GM19372 (cell line): ENCODE results near the gene MDFI.

Experiments
- ATAC-seq: cut with Tn5 transposase; IDR thresholded peaks from one replicate; pipeline ENCODE4 v1.9.1; 2021; ENCODE audit warnings: mild to moderate bottlenecking, low read depth, moderate library complexity; ENCODE audit not compliant: unreplicated experiment

MDFI gene

DNA sequence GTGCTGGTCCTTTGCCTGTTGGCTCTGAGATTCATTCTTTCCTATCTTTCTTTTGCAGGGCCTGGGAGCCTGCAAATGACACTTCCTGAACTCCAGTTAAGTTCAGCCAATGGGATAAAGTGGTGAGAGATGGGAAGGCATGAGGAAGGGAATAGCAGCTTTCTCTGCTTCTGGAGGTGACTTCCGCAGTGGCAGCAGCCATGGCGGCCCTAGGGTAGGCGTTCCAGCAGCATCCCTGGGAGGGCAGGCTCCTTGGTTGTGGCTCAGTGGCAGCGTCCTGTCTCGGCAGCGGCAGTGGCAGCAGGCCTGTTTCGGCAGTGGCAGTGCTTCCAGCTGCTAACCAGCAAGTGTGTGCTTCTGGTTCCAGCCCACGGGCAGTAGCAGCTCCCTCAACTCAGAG, 7.3 kb upstream of the MDFI start:
- no peak for ATAC-seq

DNA sequence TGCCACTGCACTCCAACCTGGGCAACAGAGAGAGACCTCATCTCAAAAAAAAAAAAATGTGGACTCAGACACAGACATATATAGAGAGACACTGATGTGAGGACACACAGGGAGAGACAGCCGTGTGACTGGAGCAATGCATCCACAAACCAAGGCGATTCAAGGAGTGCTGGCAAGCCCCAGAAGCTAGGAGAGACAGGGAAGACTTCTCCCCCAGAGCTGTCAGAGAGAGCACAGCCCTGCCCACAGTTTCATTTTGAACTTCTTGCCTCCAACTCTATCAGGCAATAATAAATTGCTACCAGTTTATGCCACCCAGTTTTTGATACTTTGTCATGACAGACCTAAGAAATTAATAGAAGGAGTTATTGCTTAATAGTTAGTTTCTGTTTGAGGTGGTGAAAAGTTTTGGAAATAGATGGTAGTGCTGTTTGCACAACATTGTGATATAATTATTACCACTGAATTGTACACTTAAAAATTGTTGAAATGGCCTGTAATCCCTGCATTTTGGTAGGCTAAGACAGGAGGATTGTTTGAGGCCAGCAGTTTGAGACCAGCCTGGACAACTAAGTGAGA, 5.1 kb upstream of the MDFI start:
- no peak for ATAC-seq

DNA sequence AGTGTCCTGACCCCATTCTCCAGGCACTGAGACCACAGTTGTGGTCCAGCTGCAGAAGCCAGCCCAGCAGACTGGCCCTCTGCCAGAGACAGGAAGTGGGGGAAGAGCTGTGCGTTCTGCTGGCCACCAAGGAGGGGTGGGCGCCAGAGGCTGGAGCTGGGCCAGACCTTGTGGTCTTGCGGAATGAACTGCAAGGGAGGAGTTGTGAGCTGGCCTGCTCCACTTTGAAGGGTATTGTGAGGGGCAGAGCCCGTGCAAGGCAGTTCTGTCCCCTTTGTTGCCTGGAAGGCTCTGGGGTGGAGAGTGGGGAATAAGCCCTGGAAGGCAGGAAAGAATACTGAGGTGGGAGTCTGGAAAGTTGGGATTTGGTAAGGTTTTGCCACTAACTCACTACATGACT, 3.6 kb upstream of the MDFI start:
- no peak for ATAC-seq

DNA sequence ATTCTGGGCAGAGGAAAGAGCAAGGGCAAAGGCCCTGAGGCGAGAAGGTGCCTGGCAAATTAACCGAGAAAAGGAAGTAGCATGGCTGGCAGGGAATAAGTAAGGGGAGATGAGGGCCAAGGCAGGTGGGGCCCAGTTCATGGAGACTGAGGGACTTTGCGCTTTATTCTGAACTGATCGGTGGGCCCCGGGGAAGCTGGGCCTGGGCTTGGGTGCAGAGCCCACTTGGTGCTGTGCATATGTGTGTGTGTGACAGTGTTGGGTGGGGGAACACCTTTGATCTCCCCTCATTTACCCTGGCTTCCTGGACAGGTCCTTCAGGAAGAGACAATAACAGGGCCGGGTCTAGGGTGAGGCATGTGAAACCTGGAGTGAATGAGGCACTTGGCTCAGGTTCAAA, 2.9 kb upstream of the MDFI start:
- ATAC-seq: no peak

DNA sequence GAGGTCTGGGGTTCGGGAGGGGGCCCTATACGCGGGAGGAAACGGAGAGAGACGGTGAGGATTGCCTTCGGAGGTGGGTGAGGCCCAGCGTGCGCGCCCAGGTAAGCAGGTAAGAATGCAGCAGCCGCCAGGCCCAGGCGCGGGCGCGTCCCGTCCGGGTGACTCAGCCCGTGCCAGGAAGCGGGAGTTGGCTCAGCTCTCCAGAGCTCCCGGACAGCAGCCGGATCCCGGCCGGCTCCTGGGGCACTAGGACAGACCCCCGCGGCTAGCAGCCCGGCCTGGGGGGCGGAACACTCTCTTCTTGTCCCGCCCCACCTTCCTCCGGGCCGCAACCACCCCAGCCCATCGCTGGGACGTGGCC, 1.5 kb upstream of the MDFI start:
- no peak for ATAC-seq

DNA sequence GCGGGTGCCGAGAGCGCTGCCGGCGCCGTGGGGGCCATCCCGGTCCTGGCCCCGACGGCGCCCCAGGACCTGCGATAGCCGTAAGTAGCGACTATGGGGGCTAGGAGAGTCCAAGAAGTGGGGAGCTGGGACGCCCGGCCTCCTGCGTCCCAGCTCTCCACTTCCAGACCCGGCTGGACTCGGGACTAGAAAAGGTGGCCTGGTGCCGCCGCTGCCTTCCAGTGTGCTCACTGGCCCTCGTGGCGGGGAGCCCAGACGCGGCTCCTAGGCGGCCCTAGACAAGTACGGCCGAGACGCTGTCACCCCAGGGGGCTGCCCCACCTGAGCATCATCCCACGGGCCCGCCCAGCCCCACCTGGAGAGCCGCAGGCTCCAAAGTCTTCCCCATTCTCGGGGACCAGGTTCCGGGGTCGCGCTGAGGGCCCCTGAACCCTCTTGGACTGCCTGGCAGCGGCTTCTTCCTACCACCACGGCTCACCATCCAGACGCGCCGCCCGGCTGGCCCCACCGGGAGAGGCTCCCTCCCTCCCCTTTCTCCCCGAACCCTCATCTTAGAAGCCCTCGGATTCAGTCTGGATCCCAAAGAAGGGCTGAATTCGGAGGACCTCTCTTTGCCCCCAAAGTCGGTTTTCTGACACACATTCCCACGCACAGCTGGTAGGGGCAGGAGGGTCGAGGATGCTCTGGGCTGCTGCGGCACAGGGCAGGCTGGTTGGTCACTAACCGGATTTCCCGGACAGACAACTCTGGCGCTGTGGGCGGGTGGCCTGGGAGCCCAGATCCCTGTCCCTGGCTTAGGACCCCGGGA, 870 bp upstream of the MDFI start:
- no peak for ATAC-seq

DNA sequence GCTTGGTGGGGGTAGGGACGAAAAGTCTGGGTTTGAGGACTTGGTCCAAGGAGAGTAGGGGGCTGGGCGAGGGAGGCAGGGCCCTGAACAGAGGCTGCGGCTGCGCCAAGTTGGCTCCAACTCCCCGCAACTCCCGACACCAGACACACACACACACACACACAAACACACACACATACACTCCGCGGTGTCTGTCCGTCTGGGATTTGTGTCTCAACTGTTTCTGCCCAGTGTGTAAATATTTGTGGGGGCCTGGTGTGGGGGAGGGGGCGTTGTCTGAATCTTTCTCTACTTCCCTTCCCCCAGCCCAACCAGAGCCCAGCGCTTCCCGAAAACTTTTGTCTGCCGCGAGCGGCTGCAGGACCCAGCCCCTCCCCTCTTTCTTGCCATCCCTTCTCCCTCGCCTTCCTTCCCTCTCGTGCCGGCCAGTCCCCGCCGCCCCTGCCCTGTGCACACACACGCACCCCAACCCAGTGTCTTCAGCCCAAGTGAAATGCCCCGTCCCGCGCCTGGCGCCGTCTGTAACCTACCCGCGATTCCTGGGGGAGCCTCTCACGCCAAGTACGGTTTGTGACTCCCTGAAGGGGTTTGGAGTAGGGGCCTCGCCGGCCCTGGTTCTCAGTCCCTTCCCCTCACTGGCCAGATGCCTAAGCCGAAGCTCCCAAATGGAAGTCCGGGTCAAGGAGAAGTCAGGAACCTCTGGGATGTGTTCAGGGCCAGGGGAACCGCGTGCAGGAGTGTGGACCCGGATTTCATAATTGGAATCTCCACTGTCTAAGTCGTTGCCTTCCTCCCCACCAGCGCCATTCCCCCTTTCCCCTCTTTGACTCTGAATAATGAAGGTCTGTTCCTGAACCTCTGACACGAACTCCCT, 904 bp downstream of the MDFI start:
- ATAC-seq: no peak

DNA sequence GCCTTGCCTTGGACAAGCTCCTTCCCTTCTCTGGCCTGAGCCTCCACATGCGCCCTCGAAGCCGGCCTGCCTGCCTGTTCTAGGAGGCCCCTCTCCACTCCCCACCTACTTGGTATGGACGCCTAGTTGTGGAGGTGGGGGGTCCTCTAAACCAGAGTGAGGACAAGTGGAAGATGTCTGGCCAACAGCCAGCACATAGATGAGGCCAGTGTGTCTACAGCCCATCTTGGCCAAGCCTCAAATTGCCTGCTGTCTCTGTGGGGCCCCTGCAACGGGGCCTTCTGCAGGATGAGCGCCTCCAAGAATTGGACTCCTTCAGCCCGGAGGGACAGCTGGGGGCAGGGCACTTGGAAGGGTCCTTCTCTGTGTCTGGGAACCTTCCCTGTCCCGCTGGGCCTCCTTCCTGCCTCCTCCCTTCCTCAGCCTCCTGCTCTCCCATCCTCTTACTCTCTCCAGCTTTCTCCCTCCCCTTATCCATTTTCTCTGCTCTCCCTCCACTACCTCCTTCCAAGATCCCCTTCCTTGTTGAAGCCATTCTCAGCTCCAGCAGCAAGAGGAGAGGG, 1.6 kb downstream of the MDFI start:
- no peak for ATAC-seq

DNA sequence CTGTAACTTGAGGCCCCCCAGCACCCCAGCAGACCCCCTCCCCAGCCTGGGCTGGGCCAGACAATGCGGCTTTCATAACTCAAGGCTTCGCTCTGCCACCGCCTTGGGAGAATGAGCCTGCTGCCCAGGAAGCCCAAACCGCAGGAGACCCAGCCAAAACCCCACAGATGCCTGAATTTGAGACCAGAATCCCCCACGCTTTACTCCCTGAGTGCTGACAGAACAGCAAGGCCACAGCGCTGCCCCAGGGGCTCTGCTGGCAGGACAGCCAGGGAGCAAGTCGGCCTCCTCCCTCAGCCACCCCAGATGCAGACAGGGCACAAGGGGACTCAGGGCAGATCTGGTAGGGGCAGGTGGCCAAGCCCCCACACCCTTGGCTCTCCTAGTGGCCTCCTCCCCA, 2.2 kb downstream of the MDFI start:
- no peak for ATAC-seq

DNA sequence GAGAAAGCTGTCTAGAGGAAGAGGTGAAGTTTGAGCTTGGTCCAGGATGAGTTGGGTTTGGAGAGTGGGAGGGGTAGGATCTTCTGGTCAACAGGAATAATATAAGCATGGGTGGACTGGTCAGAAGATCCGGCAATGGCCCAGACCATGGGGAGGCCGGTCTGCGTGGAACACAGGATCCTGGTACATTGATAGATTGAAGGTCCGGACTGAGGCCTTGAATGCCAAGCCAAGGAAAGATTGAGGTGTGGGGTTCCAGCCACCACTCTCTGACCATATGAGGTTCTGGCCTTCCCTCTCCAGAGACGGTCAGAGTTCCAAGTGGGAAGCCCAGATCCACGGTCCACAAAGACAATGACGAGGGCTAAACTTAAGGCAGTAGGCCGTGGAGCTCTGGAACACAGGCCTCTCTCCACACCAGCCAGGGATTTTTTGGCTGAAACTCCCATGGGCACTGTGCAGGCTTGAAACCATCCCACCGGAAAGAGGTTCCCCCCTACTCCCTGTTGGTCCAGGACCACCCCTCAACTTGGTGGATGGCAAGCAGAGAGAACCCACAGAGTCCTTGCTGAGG, 3.2 kb downstream of the MDFI start:
- no peak for ATAC-seq

DNA sequence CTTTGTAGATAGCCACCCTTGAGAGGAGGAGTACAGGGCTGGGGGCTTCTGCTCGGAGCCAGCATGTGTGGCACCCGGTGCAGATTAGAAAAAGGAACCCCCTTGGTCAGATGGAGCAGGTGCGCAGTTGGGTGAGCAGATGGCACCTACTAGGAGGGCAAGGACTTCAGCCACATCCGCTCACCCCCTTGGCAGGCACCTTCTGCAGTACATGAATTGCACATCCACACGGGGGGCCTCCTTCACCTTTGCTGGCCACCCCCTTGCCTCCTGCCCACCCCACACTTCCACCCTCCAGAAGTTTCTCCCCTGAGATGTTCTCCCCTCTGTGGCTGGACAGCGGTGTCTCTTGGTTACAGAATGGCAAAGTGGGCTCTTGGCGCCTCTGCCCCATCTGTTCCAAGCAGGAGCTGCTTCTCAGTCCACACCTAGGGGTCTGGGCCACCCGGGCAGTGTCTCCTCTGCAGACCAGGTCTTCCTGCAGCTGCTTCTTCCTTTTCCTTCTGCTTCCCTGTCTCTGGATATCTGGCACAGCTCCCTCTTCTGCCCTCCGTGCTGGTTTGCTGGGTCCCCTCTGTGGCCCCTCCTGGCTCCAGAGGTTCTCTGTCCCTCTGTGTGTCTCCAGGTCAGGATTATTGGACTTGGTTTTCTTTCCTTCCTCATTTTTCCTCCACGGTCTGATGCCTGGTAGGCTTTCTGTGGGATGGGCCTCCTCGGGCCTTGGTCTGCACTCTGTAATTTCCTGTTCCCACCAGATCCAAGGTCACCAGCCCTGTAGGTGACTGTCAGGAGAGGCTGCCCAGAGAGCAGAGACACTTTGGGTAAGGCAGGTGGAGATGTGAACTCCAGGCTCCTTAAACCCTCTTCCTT, 4.1 kb downstream of the MDFI start:
- ATAC-seq: no peak

DNA sequence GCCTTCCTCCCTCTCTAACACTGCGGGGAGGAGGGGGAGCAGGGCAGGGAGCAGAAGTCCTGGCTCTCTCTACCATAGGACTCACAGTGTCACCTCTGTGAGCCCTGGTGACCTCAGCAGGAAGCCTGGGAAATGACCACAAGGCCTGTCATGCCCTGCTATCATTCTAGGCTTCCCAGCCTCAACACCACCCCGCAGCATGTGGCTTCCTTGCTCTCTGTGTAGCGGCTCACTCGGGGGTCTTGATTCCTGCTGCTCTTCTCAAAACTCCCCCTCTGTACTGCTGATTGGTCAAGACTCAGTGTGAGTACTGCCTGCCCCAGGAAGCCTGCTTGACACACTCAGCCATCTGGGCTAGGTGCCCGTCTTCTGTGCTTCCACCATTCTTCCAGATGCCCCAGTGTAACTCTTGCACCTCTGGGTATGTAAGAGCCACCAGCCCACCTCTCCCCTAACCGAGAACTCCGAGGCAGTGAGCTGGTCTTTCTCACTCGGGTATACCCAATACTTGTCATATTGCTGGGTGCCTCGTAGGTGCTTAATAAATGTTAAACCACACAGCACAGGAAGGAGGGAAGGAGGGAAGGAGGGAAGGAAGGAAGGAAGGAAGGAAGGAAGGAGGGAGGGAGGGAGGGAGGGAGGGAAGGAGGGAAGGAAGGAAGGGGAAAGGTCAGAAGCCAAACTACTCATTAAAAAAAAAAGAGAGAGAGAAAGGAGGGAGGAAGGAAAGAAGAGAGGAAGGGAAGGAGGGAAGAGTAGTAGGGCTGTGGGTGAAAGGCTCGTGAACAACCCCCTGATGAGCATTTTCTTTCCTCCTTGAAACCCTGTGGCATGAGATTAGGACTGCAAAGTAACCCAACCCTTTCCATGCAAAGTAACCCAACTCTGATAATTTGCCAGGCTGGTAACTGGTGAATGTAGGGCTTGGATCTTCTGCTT, 5.0 kb downstream of the MDFI start:
- no peak for ATAC-seq

DNA sequence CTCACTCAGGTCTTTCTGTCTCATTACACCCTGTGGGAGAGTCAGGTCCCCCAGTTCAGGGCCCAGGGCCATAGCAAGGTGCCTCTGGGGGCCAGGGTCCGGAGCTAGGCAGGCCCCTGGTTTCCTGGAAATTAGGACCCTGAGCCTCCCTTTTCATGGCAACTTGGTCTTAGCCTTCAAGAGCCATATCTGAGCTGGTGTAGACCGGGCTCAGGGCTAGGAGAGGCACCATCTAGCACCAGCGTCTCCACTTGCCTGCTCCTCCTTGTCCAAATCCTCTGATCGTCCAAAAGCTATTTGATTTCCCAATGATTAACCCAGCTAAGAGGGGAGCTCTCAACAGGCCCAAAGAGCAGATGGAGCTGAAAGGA, 5.6 kb downstream of the MDFI start:
- ATAC-seq: no peak

DNA sequence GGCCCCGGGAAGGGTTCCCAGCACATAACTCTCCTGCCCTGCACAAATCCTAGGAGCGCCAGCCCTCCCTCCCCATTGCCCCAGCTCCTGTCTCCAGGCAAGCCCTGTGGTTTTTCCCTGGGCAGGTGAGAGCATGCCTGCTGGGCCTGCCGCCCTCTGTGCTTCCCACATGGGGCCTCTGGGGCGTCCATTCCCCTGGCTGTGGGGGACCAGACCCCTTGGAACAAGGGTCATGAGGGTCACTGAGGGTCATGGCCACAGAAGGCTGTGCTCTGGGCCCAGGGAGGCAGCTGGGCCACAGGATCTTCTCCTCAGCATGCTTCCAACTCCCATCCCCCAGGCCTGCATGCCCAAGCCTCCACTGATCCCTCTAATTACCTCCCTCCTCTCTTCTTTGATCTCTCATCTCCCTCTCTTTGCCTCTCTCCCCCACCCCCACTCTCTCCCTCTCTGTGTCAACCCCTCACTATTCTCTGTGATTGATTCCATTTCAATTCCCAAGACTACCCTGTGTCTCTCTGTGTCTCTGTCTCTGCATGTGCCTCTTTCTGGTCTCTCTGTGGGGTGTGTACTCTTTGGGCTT, 6.1 kb downstream of the MDFI start:
- no peak for ATAC-seq

DNA sequence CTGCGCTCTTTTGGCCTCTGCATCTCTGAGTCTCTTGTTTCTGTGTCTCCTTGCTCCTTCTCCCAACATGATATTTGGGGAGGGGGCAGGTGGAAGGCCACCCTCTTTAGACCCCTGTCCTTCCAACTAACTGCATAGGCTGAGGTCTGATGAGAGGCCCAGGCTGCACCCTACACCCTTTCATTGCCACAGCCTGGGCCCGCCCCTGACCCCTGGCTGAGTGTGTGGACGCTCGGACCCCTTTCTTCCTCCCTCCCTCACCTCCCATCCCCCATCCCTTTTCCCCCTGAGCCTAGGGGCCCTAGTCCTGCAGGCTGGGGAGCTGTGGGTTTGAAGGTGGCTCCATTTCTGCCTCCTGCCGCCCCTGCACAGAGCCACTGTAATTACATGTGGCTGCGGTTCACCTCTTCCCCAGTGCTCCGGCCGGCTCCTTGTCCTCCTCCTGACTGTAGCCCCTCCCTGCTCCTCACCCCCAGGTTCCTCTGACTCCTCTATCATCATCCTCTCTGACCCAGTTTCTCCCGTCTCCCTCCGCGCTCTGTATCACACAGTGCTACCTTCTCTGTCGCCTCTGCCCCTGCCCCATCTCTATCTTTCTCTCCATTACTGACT, 6.8 kb downstream of the MDFI start:
- ATAC-seq: no peak

DNA sequence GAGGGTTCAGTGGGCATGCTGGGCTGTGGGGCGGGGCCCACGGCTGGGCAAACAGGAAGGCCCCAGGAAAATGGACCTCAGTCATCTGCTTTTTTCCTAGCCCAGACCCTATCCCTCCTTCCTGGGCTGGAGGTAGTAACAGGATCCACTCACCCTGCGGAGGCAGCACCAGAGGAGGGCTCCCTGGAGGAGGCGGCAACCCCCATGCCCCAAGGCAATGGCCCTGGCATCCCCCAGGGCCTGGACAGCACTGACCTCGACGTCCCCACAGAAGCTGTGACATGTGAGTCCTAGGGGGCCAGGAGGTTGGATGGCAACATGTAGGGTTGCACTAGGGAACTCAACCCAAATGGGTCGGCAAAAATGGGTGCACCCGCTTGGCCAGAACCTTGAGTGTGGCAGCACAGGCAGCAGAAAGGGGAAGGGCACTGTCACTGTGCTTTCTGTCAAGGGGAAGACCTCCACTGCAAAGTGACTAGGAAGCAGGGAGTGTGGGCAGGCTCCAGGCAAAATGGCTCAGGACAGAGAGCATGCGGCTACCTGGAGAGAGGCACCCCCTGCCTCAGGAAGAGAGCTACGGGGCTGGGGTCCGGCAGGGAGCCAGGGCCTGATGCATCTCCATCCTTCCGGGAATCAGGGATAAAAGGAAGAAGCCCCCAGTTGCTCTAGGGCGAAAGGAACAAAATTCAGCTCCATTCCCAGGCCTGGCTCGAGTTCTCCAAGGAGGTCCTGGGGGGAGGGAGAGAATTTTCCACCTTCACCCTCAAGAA, 7.9 kb downstream of the MDFI start:
- no peak for ATAC-seq

DNA sequence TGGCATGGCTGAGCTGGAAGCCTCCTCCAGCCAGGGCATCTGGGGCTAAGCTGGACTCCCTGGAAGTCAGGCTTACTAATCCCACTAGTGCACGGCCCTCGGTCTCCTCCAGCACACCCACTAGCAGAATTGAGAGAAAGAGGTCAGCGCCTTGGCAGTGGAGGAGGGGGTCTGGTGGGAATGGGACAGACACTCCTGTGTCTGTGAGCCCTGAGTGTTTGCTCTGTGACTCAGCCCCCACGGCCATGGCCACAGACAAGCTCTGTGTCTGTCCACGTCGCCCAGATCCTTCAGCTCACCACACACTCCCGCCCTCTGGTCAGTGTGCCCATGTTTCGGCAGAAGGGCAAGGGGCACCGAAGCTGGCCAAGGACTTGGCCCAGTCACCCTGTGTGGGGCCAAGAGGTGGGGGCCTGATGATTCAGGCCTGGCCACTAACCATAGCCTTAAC, 8.8 kb downstream of the MDFI start:
- ATAC-seq: no peak
